ENCODE results near the gene RIMS4.

Gene RIMS4

DNA sequence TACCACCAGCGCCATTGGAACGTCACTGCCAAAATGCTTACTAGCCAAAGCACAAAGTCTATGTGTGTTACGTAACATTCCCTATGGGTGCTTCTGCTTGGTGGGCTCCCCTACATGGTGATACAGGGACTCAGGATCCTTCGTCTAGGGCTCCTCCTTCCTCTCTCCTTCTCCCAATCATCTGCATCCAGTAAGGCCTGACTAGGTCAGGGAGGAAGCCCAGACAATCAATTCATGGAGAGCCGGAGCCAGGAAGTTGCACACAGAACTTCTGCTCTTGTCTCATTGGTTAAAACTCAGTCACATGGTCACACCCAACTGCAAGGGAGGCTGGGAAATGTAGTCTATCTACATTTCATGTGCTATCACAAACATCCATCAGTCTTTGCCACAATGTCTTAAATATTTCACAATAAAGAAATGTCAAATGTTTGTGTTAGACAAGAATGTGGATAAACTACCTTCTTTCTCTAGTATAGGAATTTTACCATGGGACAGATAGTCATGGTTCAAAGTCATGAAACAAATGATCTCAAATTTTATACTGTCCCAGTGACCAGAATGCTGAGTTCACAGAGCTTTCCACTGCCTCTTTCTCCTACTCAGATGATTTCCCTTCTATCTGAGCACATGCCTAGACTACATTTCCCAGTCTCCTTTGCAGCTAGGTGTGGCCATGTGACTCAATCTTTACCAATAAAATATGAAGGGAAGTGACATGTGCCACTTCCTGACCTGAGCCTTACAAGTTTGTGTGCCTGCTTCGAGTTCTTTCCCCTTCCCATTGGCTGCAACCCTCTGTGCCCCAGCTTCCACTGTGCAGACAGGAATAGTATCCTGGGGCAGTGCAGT, 74.0 kb downstream of the RIMS4 start:
- DNase-seq: peak in 1 of 2 donors; percentile 74

DNA sequence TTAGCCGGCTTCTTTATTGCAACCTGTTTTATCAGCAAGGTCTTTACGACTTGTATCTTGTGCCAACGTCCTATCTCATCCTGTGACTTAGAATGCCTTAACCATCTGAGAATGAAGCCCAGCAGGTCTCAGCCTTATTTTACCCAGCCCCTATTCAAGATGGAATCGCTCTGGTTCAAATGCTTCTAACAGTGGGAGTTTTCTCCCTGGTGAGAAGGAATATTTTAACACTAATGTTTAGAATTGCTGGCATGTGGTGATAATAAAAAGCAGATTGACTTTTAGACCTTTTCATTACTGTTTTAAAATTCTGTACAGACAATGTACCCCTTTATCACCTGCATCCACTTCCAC, 74.6 kb downstream of the RIMS4 start:
- no peak for DNase-seq

DNA sequence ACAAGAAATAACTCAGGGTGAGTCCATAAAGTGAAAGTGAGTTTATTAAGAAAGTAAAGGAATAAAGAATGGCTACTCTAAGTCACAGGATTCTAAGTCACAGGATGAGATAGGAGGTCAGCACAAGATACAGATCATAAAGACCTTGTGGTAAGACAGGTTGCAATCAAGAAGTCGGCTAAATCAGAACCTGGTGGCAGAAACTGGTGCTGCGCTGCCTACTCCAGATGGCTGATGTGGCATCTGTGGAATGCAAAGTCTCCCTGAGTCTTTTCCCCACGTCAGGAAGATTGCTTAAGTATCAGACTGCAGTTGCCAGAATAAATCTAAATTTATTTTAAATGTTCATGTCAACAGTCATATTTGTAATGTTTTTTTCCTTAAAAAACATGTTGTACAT, 75.4 kb downstream of the RIMS4 start:
- DNase-seq: no peak

DNA sequence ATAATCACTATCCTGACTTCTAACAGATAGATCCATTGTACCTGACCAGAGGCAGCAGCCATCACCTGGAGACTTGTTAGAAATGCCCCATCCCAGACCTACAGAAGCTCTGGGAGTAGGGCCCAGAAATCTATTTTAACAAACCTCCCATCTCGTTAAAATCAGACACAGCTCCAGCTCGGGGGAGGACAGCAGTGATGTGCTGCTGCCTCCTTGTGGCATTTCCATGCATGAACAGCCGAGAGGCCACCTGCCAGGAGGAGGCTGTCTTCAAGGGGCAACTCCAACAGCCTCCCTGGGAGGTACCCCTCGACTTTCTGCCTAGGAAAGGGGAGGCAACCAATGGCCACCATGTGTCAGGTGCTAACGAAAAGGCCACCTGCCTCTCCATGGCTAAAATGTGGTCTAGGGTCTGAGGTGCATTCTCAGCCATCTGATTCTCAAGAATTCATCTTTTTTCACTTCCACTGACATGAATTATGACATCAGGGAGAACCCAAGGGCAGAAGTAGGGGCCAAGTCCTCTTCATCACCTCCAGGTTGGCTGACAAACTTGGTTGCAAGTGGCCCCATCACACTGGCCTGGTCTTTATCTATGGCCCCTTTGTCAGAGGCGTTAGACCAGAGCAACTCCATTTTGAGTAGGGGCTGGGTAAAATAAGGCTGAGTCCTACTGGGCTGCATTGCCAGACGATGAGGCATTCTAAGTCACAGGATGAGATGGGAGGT, 76.8 kb downstream of the RIMS4 start:
- DNase-seq: peak; percentile 6 to 11

DNA sequence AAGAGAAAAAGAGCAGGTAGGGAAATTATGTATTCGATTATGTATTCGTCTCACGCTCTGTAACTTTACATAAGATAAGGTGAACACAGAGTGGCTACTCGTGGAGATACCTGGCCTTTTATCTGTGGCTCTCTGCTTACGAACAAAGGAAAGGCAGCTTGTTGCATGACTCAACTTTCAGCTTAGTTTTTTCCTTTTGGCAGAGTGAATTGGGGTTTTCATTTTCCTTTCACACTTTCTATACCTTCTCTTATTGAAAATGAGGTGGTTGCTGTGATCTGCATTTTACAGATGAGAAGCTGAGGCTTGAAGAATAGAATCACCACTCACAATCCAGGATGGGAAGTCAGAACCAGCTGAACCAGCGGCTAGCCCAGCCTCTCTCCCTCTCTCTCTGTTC, 78.0 kb downstream of the RIMS4 start:
- no peak for DNase-seq

DNA sequence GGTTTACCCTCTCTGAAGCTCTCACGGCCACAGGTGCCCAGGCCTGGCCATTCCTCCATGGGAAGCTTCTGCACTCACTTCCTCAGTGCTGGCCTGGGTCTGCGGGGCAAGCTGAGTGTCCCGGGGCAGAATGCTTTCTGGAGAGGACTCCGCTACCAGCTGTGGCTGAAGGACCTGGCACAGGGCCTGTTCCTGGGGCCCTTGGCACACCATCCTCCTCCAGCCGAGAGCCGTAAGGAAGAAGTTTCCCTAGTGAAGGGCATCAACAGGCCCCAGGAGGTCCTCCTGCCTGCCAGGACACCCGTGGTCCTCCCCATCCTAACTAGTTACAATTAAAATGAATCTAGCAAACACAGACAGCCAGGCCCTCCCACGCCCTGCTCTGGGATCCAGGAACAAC, 78.7 kb downstream of the RIMS4 start:
- no peak for DNase-seq

DNA sequence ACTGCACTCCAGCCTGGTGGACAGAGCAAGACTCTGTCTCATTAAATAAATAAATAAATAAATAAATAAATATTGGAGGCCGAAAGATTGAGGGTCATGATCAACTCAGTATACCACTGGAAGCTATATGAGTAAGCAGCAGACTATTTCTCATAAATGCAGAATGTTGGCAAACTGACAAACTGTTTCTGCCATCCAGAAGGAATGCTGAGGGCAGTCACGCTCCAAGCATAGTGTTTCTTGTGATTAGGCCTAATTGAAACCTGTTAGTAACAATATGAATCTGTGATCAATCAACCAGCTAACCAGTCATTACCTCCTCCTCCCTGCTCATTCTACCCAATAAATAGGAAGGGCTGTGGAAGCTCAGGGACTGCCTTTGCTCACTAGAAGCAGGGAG, 79.9 kb downstream of the RIMS4 start:
- DNase-seq: no peak

DNA sequence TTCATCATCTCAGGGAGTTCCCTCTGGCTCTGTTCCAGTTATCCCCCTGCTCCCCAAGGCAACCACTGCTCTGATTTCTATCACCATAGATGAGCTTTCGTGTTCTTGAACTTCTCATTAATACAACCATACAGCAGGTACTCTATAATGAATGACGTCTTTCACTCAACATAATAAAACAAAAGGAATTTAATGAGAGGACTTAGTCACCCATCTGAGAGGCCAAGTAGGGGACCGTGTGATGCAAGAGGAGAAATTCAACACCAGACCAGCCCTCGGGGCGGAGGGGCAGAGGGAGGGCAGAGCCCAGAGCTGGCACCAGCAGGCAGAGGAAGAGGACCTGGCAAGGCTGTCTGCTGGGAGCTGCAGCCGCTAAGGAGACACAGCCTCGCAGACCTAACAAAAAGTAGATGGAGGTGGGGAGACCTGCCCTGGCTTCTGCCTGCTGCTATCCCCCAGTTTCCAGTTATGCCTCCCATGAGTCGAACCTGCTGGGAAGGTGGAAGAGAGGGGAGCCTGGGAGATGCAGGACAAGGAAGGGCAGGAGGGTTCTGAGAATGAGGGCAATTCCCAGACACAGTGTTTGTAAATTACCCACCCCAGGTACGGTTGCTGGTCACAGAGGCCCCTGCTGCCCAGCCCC, 81.4 kb downstream of the RIMS4 start:
- peak; percentile 6 to 44 for DNase-seq

DNA sequence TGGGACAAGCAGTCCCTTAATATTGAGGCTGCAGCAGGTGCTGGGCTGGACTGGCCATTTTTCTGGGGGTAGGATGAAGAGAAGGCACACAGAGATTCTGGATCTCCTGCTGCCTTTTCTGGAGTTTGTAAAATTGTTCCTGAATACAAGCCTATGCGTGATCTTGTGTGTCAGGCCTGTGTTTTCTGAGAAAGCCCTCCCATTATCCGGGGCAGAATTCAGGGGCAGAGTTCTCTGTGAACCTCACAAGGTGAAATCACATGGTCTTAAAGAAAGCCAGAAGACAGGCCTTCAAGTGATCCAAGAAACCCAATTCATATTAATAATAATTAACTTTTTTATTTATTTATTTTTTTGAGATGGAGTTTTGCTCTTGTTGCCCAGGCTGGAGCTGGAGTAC, 82.7 kb downstream of the RIMS4 start:
- DNase-seq: no peak

DNA sequence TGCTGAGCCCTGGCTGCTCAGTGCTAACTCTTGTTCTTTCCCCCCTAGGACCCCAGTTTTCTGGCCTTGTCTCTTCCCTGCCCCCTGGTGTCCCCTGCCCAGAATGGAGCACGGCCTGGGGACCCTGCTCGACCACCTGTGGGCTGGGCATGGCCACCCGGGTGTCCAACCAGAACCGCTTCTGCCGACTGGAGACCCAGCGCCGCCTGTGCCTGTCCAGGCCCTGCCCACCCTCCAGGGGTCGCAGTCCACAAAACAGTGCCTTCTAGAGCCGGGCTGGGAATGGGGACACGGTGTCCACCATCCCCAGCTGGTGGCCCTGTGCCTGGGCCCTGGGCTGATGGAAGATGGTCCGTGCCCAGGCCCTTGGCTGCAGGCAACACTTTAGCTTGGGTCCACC, 83.3 kb downstream of the RIMS4 start:
- no peak for DNase-seq

DNA sequence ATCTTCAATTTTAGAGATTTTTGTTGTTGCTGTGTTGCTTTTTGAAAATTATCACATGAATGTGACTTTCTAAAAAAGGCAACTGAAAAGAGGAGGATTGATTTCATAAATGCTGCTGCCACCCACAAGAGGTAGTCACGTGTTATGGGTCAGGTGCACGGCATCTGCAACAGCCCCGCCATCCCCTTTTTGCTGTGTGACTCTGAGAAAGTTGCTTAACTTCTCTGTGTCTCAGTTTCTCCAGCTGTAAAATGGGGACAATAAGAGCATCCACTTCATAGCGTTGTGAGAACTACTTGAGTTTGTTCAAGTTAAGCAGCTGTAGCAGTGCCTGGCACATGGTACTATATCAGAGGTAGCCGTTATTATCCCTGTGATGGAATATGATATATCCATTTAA, 84.5 kb downstream of the RIMS4 start:
- no peak for DNase-seq

DNA sequence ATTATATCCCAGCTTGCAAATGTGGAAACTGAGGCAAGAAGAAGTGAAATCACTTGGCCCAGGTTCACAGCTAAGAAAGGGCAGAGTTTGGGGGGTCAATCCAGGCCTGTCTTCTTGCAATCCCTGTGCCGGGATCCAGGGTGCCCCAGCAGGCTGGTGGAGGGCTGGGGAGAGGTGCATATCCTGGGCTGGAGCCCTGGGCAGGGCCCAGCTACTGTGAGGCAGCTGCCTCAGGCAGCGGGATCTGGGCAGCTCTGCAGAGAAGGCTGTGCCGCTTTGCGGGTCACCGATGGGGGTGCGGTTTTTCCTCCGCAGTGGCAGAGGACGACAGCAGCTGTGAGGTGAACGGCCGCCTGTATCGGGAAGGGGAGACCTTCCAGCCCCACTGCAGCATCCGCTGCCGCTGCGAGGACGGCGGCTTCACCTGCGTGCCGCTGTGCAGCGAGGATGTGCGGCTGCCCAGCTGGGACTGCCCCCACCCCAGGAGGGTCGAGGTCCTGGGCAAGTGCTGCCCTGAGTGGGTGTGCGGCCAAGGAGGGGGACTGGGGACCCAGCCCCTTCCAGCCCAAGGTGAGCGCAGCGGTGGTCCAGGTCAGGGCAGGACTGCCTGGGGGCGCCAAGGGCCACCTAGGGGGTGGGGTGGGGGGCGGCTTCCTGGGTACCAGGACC, 85.8 kb downstream of the RIMS4 start:
- DNase-seq: no peak

DNA sequence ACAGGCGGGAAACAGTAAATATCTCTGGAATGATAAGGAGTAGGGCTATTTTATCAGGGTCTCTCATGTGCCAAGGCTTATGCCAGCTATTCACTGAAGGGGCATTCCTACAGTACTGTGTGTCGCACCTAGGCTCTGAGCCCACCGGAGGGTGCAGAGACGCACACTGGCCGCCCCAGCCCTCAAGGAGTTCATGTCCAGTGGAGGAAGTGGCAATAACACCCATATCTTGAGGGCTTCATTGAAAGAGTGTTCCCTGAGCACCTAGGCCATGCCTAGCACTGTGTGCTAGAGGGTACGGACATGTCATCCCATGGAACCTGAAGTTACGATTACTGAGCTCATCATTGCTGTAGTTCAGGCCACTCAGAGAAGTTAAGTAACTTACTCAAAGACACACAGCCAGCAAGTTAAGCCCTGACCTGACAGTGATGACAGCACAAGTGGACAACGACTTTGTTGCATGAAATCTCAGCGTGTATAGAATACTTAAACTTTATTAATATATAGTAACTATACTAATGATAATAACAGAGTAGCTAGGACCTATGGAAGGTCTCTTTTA, 86.5 kb downstream of the RIMS4 start:
- DNase-seq: no peak

DNA sequence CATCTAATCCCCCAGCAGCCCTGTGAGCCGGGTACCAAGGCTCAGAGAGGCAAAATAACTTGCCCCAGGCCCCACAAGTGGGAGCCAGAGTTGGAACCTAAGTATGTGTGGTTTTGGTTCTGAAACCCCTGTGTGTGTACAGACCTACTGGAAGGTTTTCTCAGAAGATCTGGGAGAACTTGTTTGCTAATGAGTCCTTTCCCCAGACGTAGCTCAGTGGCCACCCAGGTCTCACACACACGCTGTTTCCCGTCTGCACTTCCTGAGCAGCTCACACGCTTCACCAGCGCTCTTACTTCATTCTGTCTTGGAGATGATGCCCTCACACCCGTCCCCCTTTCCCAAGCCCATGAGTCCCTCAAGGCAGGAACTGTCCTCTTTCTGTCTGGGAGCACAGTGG, 87.0 kb downstream of the RIMS4 start:
- DNase-seq: peak in 1 of 2 donors; percentile 48

DNA sequence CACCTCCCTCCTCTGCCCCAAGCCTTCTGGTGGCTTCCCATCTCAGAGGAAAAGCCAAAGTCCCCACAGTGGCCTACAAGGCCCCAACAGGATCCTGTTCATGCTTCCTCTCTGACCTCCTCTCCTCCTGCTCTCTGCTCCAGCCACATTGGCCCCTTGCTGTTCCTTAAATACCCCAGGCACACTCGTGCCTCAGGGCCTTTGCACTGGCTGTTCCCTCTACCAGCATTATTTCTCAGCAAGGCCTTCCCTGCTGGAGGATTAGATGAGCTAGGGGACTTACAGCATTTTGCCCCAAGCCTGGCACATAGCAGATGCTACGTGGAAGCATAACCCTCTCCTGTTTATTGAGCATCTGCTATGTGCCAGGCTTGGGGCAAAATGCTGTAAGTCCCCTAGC, 87.4 kb downstream of the RIMS4 start:
- no peak for DNase-seq

DNA sequence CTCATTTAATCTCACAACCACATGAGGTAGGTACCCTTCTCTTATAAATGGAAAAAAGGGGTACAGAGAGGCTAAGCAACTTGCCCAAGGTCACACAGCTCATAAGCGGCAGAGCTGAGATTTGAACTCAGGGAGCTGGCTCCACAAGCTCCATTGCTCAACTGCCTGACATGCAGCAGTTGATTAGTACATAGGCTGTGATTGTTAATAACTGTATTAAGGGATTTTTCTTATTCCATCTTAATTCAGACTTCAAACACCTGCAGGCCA, 88.6 kb downstream of the RIMS4 start:
- no peak for DNase-seq

DNA sequence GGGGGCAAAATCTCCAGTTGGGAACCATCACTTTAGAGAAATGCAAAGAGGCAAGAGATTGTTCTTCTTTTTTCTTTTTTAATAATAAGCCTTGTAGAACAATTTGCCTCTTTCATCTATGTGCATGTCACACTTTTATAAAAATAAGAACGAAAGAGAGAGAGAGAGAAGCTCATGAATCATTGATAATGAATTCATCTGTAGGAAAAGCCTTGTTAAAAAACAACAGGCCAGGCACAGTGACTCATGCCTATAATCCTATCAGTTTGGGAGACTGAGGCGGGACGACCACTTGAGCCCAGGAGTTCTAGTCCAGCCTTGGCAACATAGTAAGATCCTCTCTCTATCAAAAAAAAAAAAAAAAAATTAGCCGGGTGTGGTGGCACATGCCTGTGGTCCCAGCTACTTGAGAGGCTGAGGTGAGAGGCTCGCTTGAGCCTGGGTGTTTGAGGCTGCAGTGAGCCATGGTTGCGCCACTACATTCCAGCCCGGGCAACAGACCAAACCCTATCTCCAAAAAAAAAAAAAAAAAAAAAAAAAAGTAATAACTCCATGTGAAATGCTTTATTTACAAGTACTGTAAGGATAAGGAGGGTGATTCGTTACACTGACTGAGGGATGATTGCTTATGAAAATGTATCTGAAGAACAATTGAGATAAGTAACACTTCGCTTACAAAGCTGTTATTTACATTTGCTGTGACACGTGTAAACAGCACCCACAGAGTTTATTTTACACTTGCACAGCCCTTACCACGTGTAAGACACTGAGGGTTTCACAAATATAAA, 89.2 kb downstream of the RIMS4 start:
- no peak for DNase-seq

DNA sequence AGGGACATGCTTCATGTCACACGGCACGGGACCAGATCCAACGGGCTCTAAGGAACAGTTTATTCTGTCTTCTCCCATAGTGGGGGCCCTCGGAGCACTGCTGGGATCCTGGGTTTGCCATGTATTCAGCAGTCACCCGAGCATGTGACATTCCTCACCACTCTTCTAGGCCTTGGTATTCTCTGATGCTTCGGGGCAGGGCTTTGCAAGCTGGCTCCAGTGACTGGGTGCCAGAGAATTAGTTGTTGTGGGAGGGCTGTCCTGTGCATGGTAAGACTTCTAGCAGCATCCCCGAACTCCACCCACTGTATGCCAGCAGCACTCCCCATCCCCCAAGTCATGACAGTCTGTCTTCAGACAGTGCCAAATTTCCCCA, 89.7 kb downstream of the RIMS4 start:
- DNase-seq: no peak

DNA sequence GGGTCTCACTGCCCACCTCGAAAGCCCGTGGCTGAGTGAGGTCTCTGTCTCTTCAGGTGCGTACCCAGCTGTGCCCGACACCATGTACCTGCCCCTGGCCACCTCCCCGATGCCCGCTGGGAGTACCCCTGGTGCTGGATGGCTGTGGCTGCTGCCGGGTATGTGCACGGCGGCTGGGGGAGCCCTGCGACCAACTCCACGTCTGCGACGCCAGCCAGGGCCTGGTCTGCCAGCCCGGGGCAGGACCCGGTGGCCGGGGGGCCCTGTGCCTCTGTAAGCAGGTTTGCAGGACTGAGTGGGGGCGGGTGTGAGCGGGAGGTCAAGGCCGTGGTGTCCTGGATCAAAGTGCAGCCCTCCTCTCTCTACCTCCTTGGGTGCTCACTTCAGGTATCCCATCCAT, 90.5 kb downstream of the RIMS4 start:
- no peak for DNase-seq

DNA sequence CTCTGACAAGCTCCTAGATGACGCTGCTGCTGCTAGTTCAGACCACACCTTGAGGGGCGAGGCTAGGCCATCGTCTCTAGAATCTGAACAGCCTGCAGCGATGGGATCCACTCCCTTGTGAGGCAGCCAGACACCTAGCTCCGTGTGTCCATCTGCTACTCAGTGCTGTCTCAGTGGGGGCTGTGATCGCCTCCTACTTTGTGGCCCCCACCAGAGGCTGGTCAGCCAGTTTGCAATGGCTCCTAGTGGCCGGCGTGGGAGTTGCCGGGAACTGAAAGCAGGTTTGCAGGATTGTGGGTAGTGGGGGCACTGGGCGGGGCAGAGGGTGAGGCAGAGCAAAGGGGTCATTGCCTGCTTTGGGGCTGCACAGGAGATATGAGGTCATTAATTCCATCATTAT, 92.4 kb downstream of the RIMS4 start:
- no peak for DNase-seq

DNA sequence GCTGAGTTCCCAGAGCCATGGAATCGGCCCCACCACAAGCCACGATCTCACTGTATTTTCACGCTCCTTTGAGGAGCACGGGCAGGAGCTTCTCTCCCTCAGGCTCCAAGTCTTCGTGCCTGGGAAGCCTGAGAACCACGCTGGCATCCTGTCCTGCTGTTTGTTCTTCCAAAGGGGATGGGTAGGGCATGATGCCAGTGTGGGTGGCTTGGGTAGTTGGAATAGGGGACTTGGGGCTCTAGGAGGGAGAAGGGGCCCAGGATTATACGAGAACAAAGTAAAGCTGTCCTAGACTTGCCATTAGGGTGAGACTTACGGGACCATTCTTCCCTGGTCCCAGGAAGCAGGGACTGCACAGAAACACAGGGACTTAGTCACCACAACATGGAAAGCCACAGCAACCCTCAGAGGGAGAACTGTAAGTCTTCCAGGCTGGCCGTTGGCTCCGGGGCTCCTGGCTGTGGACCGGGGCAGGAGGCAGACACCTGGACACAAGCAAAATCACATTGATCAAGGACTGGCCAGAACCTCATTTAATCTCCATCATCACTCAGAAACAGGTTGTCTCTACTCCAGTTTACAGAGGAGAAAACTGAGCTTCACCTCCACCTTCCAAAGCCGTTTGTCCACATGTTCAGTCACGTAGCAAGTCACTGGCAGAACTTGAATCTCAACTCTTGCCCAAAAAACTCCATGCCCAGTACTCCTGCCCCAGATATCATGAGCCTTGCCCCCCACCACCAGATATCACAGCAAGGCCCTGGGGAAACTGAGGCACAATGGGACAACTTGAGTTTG, 93.8 kb downstream of the RIMS4 start:
- DNase-seq: no peak

All from bone marrow (tissue), 2 donors.